Cardiac muscle cell (in vitro differentiated cells and primary cell): Measurements from ENCODE around the gene KIF18B. TPM values are rescaled to one million over a fixed set of nuclear protein-coding genes. Genes with fewer than 3 reads are reported as not detected.
A peak's percentile ranks its signal among the peaks of the same experiment; 100 is the strongest.

Experiments
- DNase-seq, 2 donors: peaks; one replicate each; pipeline versions ENCODE4 v3.0.0 to v3.0.0-alpha.2; 2010 to 2017; ENCODE audit warnings: low read depth in 1 of 2, low spot score in 1 of 2
- H3K27ac ChIP-seq: fragments of 200-600 bp; sonication (generic); 2 replicates; pipeline ENCODE4 v1.5.1; 2016
- H3K27me3 ChIP-seq: fragments of 200-600 bp; sonication (generic); 2 replicates; pipeline ENCODE4 v1.6.0; 2016; ENCODE audit warnings: control low read depth
- H3K36me3 ChIP-seq: fragments of 200-600 bp; sonication (generic); 2 replicates; pipeline ENCODE4 v1.5.1; 2016; ENCODE audit warnings: control low read depth
- H3K4me1 ChIP-seq: fragments of 200-600 bp; sonication (generic); 2 replicates; pipeline ENCODE4 v1.8.1; 2017; ENCODE audit warnings: low read depth, mild to moderate bottlenecking, mixed run types
- H3K4me3 ChIP-seq: fragments of 200-600 bp; sonication (generic); 2 replicates; pipeline ENCODE4 v1.5.1; 2016; ENCODE audit warnings: mild to moderate bottlenecking
- H3K9me3 ChIP-seq: fragments of 200-600 bp; sonication (generic); 2 replicates; pipeline ENCODE4 v1.5.1; 2017; ENCODE audit warnings: low read depth, mild to moderate bottlenecking, control low read depth
- CTCF ChIP-seq: IDR thresholded peaks from 2 replicates; pipeline ENCODE4 v1.5.1; 2012; ENCODE audit warnings: low read depth, mild to moderate bottlenecking, low read length
- polyA plus RNA-seq: library from polyadenylated mRNA; unstranded; fragments of >200 nt; fragmentation: Nextera tagmentation; extraction: Ambion mirVana; gene quantifications from 2 replicates; pipeline ENCODE4 v1.2.1, GENCODE V29; 2016
- total RNA-seq: library from RNA; depleted of rRNA; stranded (reverse); fragments of >200 nt; gene quantifications from 2 replicates; pipeline ENCODE4 v1.2.3, GENCODE V29; 2016

The KIF18B gene
- total and polyA plus RNA-seq, 2 experiments from 2014 or later, result 4.1 to 21.1 TPM

GRCh38 chr17:44919885-44920564 is 27.5 kb downstream of the KIF18B start:
- Histone ChIP-seq H3K4me3 (no peak overlapping the region), H3K4me1 (peaks cover 5% of the 10 kb centered on the region), H3K9me3 (no peaks in the 10 kb centered on the region), H3K27ac (no peak overlapping the region), H3K36me3 (no peaks in the 10 kb centered on the region), H3K27me3 (no peaks in the 10 kb centered on the region)
- DNase-seq, result peak; percentile 85 to 88
- TF ChIP-seq CTCF, result peak; percentile 84

GRCh38 chr17:44919411-44919810 is 28.2 kb downstream of the KIF18B start:
- no peak overlapping the region for H3K4me3 ChIP-seq
- DNase-seq, result no peak
- H3K27ac ChIP-seq, result no peak overlapping the region
- H3K36me3 ChIP-seq, result no peaks in the 10 kb centered on the region
- no peak for TF ChIP-seq CTCF
- H3K4me1 ChIP-seq, result peaks cover 5% of the 10 kb centered on the region
- H3K9me3 ChIP-seq, result no peaks in the 10 kb centered on the region
- no peaks in the 10 kb centered on the region for H3K27me3 ChIP-seq

DNA sequence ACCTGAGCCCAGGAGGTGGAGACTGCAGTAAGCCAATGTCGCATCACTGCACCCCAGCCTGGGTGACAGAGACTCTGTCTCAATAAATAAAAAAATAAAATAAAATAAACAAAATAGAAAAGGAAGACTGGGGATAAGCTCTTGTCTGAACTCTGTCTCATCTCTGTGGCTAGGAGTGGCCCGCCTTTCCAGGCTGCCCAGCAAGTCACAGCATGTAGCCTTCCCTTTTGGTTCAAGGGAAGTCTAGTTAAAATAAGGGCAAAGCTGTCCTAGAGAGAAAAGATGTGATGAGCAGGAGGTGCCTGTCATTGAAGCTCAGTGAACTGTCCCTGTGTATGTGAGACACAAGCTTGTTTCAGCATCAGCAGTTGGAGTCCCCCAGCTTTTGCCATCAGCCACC is 29.6 kb downstream of the KIF18B start:
- TF ChIP-seq CTCF, result no peak

DNA sequence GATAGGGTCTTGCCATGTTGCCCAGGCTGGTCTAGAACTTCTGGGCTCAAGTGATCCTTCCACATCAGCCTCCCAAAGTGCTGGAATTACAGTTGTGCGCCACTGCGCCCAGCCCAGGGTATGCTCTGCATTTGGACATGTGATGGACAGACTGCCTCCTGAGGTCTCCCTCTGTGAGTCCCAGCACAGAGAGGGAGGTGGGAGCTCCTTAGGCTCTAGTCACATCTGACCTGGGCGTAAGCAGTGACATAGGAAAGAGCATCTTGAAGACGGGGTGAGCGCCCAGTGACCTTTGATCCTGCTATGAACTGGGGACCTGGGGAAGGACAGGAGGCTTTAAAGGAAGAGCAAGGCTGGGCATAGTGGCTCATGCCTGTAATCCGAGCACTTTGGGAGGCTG is 30.1 kb downstream of the KIF18B start:
- no peak for TF ChIP-seq CTCF
- Histone ChIP-seq H3K27ac (no peak overlapping the region), H3K36me3 (no peaks in the 10 kb centered on the region), H3K9me3 (no peaks in the 10 kb centered on the region), H3K4me3 (no peak overlapping the region), H3K27me3 (peaks cover 3% of the 10 kb centered on the region), H3K4me1 (peaks cover 5% of the 10 kb centered on the region)
- DNase-seq, result no peak

More for the DNA sequence above, 29.6 kb downstream of the KIF18B start:
- Histone ChIP-seq H3K4me1 (peaks cover 5% of the 10 kb centered on the region), H3K36me3 (no peaks in the 10 kb centered on the region), H3K27ac (no peak overlapping the region), H3K27me3 (peaks cover under 1% of the 10 kb centered on the region), H3K4me3 (no peak overlapping the region), H3K9me3 (no peaks in the 10 kb centered on the region)
- DNase-seq, result no peak

DNA sequence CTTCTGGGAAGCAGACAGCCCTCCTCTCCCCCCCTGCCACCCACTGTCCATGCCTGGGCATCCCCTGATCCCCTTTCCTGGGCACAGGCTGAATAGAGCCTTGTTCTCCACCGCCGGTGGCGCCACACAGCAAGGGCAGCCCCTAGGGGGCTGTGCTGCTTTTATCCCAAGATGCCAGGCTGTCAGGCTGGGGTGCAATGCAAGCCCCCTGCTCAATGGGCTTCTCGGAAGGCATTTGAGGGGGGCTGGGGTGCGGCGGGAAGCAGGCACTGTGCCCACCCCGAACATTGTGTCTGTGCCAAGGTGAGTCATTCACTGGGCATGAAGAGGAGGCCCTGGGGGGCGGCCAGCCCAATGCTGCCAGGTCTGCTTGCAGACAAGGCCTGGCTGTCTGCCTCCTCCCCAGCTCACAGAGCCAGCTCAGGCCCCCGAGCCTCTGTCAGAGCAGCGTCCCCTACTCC is 30.8 kb downstream of the KIF18B start:
- H3K36me3 ChIP-seq, result no peaks in the 10 kb centered on the region
- no peak for TF ChIP-seq CTCF
- peaks cover 5% of the 10 kb centered on the region for H3K4me1 ChIP-seq
- peak in 1 of 2 donors; percentile 61 for DNase-seq
- H3K27ac ChIP-seq, result peak overlapping the region; percentile 18
- H3K4me3 ChIP-seq, result no peak overlapping the region
- no peaks in the 10 kb centered on the region for H3K9me3 ChIP-seq
- peaks cover 3% of the 10 kb centered on the region for H3K27me3 ChIP-seq
